NCI-H345 treated with DMSO at 0.1 percent for 48 hours (cell line): ENCODE results near the gene NABP1.

Experiments
- DNase-seq: peaks from one replicate; lab custom pipeline; 2025; ENCODE audit not compliant: unreplicated experiment; lab: John Stamatoyannopoulos, UW

The NABP1 gene

DNA sequence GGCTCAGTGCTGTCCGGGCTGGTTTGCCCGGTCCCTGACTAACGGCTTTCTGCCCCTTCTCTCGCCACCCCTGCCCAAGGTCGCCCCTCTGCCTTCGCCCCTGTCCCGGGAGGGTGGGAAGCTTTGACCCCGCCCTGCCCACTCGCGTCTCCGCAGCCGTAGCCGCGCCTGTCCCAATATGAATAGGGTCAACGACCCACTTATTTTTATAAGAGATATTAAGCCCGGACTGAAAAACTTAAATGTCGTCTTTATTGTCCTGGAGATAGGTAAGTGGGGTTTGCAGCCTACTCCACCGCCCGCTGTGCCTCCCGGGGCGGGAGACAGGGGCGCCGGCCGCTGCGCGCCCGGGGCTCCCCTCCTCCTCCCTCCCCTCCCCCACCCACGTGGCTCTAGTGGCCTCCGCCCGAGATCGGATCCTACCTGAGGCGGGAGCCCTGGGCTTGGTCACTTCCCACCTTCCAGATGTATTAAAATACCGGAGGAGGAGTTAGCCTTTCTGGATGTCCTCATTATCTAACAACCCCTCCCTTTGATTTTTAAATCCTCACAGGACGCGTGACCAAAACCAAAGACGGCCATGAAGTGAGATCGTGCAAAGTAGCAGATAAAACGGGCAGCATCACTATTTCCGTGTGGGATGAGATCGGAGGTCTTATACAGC is 633 bp downstream of the NABP1 start:
- no peak for DNase-seq

DNA sequence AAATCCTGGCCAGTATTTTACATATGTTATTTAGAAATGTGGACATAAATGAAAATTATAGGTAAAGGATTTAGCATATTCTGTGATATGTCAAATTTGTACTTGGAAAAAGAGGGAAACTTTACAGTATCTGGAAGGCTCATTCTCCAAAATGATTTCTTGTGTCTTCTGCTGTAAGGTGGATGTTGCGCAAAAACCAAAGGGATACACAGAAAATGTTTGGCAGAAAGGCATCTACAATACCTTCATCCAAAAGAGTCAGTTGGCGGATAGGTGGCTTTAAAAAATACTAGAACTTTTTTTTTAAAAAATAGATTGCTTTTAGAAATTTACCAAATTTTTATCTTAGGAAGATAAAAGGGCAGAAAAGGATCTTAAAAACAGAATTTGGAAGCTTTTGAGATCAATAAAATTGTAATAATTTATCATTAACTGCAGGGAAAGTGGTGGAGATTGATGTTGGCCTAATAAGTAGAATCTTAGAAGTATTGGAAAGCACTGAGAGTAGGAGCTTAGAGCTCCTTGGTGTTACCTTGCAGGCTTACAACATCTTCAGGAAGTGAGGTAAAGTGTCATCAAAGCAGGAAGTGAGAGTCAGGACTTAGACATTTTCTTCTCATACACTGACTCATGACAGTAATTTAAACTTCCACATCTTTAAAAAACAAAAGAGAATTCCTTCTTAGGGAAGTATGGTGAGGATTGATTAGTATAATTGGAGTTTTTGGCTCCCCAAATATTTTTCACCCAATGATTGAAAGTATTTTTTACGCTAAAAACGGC is 2.1 kb downstream of the NABP1 start:
- DNase-seq: no peak

DNA sequence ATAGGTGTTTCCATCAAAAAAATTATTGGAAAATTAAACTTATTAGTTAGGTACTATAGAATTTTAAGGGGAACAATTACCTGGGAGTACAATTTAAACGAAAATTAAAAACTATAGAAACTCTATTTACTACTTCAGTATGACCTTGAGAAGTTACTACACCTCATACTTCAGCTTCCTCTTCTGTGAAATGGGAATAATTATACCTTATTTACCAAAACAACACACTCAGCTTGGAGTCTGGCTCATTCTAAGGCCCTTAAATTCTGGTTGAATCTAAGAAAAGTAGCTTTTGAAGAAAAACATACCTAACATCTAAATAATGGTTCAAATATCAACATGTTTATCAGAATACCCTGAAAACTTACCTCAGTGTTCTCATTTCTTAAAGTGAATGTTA is 2.7 kb downstream of the NABP1 start:
- DNase-seq: no peak

DNA sequence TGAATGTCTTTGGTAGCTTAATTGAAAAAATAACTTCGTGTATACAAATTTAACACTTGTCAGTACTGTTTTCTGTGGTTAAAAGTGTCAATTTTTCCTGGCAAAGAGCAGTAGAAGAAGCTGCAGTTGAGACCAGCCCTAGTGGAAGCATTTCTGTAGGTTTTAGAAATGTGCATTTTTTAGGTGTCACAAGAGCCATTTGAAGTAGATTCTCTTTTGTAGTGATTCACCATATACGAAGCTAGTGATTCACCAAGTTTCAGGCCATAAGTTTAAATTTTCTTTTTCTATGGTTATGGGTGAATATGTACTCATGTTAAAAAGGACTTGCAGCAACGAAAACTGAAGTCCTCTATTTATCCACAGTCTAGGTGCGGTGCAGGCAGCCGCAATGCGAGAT is 4.2 kb downstream of the NABP1 start:
- DNase-seq: no peak

DNA sequence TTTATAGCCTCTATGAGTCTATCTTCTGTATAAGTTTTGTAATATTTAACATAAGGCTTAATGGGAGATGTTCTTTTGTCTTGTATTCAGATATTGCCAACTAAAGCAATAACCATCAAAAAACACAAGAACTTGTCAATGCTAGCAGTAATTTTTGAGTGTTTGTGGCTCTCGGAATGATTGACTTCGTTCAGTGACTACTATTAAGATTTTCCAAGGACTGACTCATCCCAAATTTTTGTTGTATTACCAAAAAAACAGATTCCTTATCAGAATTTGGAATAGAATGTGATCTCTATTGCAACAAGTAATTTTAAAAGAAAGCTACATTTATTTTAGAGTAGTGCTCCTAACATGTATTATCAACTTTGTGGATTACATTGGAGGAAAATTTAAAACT is 8.1 kb downstream of the NABP1 start:
- DNase-seq: no peak

DNA sequence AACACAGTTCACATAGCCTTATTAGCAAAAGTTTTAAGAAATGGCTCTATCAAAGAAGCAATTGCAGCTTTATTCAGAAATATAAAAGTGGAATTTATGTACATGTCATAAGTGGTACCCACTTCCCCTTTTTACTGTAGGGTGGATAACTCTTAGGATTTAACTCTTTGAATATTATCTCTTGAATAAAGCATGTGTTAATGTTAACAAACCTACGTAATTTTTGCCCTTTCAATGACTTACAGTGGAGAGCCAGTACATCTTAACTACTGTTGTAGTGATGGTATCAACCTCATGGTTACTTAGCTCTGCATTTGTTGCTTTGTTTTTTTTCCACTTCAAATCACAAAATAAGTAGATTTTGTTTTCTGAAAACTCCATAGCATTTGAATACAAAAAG is 8.8 kb downstream of the NABP1 start:
- no peak for DNase-seq

DNA sequence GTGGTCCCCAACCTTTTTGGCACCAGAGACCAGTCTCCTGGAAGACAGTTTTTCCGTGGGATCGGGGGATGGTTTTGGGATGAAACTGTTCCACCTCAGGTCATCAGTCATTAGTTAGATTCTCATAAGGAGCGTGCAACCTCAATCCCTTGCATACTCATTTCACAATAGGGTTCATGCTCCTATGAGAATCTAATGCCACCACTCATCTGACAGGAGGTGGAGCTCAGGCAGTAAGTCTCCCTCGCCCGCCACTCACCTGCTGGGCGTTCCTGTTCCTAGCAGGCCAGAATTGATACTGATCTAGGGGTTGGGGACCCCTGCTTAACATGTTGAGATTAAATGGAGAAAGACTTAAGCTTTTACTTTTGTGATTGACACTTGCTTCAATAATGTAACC is 9.9 kb downstream of the NABP1 start:
- no peak for DNase-seq

DNA sequence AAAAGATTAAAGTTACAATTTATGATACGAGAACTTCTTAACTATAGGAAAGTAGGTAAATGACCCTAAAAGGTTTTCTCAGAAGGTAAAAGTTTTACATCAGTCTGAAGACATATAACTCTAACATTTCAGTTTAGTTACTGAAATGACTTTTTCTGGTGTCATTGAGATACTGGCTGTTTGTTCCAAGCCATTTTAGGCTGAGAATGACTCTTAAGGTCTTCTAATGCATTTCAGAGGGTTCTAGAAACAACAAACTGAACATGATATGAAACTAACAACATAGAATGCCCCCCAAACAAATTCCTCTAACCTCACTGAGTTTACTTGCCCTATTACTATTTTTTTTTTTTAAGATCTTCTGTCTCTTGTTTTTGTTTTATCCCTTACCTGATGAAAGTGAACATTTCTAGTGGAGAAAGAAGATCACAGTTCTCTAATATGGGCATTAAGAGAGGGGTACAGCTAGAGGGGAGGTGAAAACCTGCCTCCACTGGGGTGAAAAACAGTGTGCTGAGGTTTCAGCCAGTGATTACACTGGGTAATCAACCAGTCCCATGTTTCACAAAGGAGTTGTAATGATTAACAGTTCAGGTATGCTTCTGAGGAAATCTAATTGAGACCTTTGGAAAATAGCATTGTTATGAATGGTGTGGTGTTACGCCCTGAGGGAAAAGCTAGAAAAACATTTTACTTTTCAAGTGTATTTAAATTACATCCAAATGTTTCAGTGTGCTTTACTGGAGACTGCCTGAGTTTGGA is 11.2 kb downstream of the NABP1 start:
- no peak for DNase-seq

DNA sequence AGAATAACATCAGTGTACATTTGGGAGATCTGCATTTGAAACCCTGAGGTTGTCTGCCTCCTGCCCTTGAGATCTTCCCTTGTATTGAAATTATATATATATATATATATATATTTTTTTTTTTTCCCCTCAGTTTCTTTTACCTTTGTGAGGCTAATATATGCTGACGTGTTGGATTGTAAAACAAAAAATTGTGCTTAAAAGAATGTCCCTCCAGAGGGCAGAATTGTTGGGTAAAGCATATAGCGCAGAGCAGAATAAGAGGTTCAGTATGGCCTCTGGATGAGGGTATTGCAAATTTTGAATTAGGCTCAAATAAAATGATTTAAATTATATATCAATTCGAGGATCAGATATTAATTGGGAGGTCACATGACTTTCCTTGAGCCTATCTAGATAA is 12.4 kb downstream of the NABP1 start:
- DNase-seq: no peak

DNA sequence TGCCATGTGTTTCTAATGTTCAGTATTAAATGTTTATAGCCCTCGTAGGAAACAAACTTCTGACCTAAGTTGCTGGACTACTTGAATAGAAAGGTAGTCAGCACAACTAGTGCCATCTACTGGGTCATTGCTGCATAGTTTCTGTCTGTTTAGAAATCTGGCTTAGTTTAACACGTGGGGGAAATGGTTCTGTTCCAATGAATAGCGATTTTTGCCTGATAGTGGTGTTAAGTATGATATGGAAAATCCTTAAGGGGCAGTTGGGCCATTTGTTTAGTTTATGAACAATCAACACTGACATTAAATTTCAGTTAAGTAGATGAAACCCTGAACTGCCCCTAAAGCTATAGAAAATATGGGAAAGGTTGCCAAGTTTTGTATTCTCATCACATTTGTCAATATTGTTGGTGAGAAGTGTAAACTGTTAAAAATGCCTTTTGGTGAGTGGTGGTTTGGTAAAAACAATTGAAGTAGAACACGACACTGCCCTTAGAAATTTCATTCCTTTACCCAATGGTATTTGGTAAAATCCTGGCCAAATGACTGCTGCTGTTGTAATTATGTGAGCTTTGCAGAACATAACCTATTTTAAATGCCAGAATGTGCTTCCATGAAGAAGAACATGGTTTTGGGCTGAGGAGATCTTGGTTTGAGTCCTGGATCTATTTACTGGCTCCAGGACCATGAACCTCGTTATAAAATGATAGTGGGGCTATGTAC is 13.2 kb downstream of the NABP1 start:
- DNase-seq: peak; percentile 21

DNA sequence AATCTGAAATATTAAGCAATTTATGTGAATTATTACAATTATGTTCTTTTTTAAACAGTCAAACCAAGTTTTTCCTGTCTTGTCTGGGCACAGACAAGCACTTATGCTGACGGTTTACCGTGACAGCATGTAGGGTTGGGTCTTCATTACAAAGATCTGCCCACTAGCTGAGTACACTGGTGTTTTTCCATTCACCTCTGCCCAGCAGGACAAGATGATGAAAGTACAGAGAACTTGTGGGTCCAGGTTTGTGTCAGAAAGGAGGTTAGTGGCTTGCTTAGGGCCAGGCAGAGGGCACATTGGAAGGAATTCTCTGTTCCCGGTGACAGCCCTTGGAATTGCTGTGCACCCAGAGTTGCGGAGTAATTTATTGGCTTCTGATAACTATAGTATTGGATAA is 14.0 kb downstream of the NABP1 start:
- DNase-seq: no peak

DNA sequence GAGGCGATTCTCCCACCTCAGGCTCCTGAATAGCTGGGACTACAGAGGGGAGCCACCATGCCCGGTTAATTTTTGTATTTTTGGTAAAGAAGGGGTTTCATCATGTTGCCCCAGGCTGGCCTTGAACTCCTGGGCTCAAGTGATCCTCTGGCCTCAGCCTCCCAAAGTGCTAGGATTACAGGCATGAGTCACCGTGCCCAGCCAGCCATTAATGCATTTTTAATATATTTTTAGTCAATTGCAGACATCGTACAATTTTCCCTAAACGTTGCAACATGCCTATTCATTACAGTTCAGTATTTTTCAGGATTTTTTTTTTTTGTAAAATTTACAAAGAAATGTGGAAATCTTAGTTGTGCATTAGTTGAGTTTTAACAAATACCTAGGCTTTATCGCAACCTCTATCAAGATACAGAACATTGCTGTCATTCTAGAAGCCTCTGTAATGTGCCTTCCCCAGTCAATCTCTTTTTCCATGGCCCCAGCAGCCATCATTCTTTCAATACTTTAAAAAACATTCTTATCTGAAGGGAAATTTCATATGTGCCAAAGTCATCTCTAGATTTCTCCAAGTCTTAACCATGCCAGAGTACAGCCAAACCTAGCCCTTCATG is 14.7 kb downstream of the NABP1 start:
- no peak for DNase-seq

DNA sequence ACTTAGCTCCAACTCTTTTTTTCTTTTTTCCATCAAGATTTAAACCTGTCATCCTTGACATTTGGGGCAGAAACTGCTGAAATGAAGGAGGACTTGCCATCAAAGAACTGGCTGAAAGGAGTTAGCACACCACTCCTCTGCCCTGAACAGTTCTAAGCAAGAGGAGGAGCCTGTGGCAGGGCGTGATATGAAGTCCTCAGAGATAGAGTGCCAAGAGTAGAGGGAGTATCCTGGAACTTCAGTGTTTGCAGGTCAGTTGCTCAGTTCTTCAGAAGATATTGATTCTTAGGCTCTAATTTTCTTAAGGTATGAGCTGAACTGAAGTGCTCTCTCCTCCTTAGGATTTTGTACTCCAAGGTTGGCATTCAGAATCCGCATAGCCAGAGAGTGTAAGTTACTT is 15.2 kb downstream of the NABP1 start:
- DNase-seq: no peak

DNA sequence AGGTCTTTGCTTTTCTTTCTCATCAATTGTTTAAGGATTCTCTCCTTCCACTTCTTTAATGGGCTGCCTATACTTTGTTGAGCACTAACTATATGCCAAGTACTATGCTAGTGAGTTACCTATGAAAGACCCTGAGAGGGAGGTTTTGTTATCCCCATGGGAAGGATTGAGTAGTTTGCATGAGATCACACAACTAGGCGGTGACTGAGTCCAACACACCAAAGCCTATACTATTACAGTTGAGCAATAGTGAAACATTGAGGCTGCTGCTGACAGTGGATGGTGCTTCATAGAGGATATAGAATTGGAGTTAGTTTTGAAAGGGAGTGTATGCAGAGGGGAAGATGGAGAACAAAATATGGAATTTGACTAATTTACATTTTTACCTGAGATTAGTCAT is 15.8 kb downstream of the NABP1 start:
- DNase-seq: no peak

DNA sequence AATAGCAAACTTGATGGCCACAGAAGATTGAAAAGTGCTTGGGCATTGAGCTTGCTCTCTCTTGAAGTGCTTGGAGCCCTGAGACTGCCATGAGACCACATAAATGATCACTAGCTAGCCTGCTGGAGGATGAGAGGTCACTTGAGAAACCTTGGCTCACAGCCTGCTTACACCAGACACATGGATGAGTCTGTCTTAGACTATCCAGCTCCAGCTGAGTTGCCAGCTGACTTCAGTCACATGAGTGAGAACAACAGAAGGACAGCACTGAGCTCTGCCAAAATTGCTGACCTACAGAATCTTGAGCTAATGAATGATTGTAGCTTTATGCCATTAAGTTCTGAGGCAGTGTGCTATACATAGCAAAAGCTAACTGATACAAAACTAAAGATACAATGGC is 18.1 kb downstream of the NABP1 start:
- DNase-seq: no peak

DNA sequence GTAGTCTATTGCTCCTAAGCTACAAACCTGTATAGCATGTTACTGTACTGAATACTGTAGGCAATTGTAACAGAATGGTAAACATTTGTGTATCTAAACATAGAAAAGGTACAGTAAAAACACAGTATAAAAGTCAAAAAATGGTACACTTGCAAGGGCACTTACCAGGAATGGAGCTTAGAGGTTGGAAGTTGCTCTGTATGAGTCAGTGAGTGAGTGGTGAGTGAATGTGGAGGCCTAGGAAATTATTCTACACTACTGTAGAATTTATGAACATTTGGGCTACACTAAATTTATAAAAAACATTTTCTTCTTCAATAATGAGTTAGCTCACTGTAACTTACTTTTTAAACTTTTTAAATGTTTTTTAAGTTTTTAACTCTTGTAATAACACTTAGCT is 19.0 kb downstream of the NABP1 start:
- no peak for DNase-seq

DNA sequence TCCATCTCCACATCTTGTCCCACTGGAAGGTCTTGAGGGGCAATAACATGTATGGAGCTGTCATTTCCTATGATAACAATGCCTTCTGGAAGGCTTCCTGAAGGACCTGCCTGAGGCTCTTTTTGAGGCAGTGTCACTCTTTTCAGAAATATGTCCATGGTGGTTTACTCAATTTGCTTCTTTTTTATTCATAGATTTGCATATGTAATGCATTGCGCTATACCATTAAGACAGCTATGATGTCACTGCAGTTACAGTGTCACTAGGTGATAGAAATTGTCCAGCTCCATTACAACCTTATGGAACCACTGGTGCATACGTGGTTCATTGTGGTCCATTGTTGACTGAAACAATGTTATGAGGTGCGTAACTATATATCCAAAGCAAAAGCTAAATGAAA is 19.9 kb downstream of the NABP1 start:
- DNase-seq: no peak

DNA sequence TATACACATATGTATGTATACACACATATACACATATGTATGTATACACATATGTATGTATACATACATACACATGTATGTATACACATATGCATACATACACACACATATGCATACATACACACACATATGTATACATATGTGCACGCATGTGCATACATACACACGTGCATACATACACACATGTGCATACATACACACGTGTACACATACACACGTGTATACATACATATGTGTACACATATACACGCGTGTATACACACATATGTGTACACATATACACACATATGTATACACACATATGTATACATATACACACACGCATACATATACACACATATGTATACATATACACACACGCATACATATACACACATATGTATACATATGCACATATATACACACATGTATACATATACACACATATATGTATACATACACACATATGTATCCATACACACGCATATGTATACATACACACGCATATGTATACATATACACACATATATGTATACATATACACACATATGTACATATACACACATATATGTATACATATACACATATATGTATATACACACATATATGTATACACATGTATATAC is 21.5 kb downstream of the NABP1 start:
- no peak for DNase-seq

DNA sequence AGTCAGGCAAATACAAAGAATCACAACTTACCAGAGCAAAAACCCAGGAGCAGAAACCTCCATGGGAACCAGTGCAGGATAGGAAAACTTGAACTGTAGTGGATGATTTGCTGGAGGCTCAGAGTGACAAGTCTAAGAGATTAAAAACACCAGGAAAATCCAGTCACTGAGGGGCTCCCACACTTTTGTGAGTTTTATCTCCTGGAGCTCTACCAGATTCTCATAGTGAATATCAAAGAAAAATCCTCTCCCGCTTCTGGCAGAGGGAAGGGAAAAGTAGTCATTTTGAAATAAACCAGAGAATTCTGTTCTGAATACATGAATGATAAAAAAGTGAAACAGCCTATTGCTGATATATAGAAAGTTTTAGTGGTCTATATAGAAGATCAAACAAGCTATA is 23.1 kb downstream of the NABP1 start:
- DNase-seq: no peak

DNA sequence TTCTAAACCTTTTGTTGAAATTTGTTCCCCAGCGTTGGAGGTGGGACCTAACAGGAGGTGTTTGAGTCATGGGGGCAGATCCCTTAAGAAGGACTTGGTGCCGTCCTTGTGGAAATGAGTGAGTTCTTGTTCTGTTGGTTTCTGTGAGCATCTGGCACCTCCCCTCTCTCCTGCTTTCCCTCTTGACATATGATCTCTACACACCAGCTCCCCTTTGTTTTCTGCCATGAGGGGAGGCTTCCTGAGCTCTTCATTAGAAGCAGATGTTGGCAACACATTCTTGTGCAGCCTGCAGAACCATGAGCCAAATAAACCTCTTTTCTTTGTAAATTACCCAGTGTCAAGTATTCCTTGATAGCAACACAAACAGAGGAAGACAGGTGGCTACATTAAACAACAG is 23.8 kb downstream of the NABP1 start:
- DNase-seq: peak; percentile 79
